ENCODE data around the gene KLHDC1. TPM values are rescaled to one million over a fixed set of nuclear protein-coding genes. Genes with fewer than 3 reads are reported as not detected.
"Not testable (repeated sequence)": the region's sequence is repeated elsewhere in the genome, so short reads cannot be mapped to it uniquely, and the experiment has no call there.

KLHDC1 gene
- polyA plus RNA-seq, 4 donors, result 4.2 to 7.3 (median 6.5) TPM

DNA sequence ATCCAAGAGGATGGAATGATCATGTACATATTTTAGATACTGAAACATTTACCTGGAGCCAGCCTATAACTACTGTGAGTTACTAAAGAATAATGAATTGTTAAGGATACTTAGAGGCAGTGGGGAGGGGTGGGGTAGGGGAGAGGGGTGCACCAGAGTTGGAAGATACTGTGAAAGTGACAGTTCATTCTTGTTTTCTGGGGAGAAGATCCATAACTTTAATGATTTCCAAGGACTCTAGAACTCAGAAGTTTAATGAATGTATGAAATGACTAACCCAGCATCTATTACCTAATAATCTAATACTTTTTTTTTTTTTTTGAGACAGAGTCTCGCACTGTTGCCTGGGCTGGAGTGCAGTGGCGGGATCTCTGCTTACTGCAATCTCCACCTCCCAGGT lies 85.5 kb downstream of the KLHDC1 start:
- DNase-seq (ENCODE audit: low read depth in 4 of 4, low spot score in 3 of 4), result no peak

DNA sequence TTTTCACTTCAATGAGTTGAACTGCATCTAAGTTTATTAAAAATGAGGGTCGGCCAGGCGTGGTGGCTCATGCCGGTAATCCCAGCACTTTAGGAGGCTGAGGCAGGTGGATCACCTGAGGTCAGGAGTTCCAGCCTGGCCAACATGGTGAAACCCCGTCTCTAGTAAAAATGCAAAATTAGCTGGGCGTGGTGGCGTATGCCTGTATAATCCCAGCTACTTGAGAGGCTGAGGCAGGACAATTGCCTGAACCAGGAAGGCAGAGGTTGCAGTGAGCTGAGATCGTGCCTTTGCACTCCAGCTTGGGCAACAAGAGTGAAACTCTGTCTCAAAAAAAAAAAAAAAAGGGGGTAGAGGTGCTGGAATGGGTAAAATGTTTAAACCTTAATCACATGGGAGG lies 88.1 kb downstream of the KLHDC1 start:
- DNase-seq (ENCODE audit: low read depth in 4 of 4, low spot score in 3 of 4), result not testable (repeated sequence)

- DNase-seq (ENCODE audit: low read depth in 4 of 4, low spot score in 3 of 4), result no peak
These were observed 90.6 kb downstream of the KLHDC1 start for GRCh38 chr14:49783394-49784014.

GRCh38 chr14:49786315-49786714 lies 93.4 kb downstream of the KLHDC1 start:
- DNase-seq (ENCODE audit: low read depth in 4 of 4, low spot score in 3 of 4), result no peak

- DNase-seq (ENCODE audit: low read depth in 4 of 4, low spot score in 3 of 4), result no peak
These were observed 99.7 kb downstream of the KLHDC1 start for GRCh38 chr14:49792618-49793017.

DNA sequence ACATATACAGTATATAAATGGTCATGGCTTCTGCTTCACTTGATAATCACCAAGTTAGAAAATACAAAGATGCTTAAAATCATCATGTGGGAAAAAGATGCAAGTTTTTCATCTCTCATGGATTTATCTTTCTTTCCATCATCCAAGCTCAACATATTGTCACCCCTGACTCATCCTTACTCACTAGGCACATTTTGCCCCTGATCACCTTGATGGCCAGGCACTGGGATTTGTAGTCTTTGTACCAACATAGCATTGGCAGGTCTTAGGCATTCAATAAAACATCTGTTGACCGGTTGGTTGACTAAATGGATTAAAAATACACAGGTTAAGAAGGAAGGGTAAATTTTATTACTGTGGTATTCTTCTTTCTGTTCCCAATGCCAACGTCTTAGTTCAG lies 103.1 kb downstream of the KLHDC1 start:
- no peak for DNase-seq (ENCODE audit: low read depth in 4 of 4, low spot score in 3 of 4)

Other genes starting within 250 kb of the KLHDC1 start
- 1,000 to 10,000 TPM; 1,296 to 1,761 (median 1,423) TPM for gene RPS29, start 106.7 kb upstream of the KLHDC1 start, polyA plus RNA-seq (ENCODE audit: insufficient read length in 4 of 4)
- gene LRR1, start 94.2 kb upstream of the KLHDC1 start, polyA plus RNA-seq (ENCODE audit: insufficient read length in 4 of 4), result 10 to 100 TPM; 12.0 to 15.7 (median 12.5) TPM
- gene RPL36AL, start 72.5 kb upstream of the KLHDC1 start, polyA plus RNA-seq (ENCODE audit: insufficient read length in 4 of 4), result 100 to 1,000 TPM; 170 to 219 (median 194) TPM
- gene MGAT2, start 72.3 kb upstream of the KLHDC1 start, polyA plus RNA-seq (ENCODE audit: insufficient read length in 4 of 4), result 10 to 100 TPM in 2 of 4 donors, 1 to 10 TPM in 2; 8.1 to 23.5 (median 10.9) TPM
- gene DNAAF2, start 57.9 kb upstream of the KLHDC1 start, polyA plus RNA-seq (ENCODE audit: insufficient read length in 4 of 4), result 10 to 100 TPM; 16.1 to 20.5 (median 18.3) TPM
- gene POLE2, start 4.9 kb upstream of the KLHDC1 start, polyA plus RNA-seq (ENCODE audit: insufficient read length in 4 of 4), result 10 to 100 TPM; 12.9 to 19.4 (median 15.2) TPM
- gene KLHDC2, start 75.0 kb downstream of the KLHDC1 start, polyA plus RNA-seq (ENCODE audit: insufficient read length in 4 of 4), result 100 to 1,000 TPM; 134 to 162 (median 153) TPM
- 10 to 100 TPM; 75.0 to 92.2 (median 84.3) TPM for gene NEMF, start 159.7 kb downstream of the KLHDC1 start, polyA plus RNA-seq (ENCODE audit: insufficient read length in 4 of 4)
- gene ARF6, start 200.0 kb downstream of the KLHDC1 start, polyA plus RNA-seq (ENCODE audit: insufficient read length in 4 of 4), result 100 to 1,000 TPM in 3 of 4 donors, 10 to 100 TPM in 1; 88.6 to 112 (median 103) TPM